GM12873 (cell line): ENCODE data around the gene ACBD7.

Experiments
- TF ChIP-seq, protein P1 (sequence below): IDR thresholded peaks from 2 replicates; pipeline ENCODE4 v1.5.1; 2012; ENCODE audit warnings: low read depth, mild to moderate bottlenecking, moderate library complexity, low read length, control low read depth; ENCODE audit not compliant: insufficient read depth; ENCODE audit errors: missing control alignments

Gene ACBD7

DNA sequence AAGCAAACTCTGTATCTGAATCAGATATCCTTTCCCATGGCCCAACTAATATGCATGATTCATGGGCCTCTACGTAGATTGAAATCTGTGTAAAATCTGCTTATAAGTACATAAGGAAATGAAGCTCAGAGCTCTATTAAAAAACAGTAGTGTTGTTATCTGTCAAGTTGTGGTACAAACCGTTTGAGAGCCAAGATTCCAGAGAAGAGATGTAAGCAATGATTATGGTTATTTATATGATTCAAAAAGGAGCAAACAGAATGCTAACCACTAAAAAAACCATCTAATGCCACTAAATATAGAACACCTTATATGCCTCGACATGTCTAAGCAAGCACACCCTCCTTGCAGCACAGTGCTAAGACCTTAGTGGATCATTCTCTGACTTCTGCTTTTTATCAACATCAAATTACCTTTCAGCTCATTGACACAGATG is 35.2 kb upstream of the ACBD7 start:
- TF ChIP-seq, protein P1, sequence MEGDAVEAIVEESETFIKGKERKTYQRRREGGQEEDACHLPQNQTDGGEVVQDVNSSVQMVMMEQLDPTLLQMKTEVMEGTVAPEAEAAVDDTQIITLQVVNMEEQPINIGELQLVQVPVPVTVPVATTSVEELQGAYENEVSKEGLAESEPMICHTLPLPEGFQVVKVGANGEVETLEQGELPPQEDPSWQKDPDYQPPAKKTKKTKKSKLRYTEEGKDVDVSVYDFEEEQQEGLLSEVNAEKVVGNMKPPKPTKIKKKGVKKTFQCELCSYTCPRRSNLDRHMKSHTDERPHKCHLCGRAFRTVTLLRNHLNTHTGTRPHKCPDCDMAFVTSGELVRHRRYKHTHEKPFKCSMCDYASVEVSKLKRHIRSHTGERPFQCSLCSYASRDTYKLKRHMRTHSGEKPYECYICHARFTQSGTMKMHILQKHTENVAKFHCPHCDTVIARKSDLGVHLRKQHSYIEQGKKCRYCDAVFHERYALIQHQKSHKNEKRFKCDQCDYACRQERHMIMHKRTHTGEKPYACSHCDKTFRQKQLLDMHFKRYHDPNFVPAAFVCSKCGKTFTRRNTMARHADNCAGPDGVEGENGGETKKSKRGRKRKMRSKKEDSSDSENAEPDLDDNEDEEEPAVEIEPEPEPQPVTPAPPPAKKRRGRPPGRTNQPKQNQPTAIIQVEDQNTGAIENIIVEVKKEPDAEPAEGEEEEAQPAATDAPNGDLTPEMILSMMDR: no peak

DNA sequence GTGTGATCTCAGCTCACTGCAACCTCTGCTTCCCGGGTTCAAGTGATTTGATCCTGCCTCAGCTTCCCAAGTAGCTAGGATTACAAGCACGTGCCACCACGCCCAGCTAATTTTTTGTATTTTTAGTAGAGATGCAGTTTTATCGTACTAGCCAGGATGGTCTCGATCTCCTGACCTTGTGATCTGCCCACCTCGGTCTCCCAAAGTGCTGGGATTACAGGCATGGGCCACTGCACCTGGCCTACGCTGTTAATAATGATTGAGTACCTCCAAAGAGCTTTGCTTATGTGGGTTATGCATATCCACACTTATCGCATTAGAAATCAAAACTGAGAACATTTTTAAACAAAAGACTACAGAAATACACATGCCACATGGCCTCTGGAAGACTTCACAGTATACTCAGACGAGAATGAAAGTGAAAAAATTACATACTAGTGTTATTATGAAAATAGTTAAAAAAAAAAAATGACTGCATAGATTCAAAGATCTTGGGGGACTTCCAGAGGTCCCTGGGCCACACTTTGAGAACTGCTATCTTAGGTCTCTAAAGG is 34.0 kb upstream of the ACBD7 start:
- TF ChIP-seq, protein P1: no peak

DNA sequence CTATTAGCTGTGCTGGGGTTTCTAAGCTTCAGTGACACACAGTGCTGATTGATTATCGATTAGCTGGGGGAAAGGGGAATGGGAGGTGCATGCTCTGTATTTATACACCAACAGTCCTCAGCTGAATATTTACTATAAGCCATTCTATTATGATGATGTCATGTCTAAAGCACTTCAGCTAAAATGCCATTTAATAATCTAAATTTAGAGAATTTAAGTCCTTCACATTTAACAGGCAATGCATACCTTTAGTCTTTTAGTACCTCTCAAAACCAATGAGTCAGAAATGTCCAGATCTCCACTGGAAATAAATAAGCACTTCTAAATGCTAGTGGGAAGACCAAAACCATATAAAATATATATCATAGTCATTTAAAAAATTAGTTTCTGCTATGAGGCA is 33.1 kb upstream of the ACBD7 start:
- TF ChIP-seq, protein P1: no peak

DNA sequence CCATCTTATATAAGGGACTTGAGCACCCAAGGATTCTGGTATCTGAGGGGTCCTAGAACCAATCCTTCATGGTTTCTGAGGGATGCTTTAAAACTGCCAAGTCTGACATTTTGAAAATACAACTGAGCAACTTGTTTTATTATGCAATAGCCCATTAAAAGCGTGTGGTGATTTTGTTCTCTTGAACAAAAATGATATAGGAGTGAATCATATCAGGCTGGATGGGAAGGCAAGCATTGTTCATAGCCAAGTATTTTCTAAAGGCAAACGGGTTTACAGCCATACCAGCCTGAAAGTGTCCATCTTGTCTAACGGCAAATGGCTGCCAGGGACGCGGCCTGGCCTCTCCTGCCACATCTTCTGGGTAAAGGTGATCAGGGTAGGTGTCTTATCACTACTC is 31.9 kb upstream of the ACBD7 start:
- TF ChIP-seq, protein P1: no peak

DNA sequence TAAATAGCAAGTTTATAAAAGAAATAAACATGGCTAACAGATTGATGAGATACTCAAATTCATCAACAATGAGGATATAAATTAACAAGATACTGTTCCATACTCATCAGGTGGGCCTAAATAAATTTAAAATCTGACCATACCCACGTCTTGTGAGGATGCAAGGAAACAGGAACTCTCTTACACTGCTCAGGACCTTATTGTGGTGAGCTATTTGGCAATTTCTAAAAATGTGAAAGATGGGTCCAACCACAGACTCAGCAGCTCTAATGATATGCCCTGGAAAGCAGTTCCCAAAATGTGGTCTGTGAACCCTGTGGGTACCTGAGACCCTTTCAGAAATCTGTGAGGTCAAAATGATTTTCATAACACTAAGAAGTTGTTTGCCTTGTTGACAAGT is 30.0 kb upstream of the ACBD7 start:
- TF ChIP-seq, protein P1: no peak

DNA sequence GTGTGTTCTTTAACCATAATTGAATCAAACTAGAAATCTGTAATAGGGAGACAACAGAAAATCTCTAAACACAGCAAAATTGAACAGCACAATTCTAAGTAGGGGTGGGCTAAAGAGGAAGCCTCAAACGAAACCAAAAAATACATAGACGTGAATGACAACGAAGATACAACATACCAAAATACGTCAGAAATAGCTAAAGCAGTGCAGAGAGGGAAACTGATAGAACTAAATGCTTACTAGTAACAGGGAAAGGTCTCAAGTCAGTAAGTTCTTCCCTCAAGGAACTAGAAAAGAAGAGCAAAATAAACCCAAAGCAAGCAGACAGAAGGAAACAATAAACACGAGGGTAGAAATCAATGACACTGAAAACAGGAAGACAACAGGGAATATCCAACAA is 27.6 kb upstream of the ACBD7 start:
- TF ChIP-seq, protein P1: no peak

DNA sequence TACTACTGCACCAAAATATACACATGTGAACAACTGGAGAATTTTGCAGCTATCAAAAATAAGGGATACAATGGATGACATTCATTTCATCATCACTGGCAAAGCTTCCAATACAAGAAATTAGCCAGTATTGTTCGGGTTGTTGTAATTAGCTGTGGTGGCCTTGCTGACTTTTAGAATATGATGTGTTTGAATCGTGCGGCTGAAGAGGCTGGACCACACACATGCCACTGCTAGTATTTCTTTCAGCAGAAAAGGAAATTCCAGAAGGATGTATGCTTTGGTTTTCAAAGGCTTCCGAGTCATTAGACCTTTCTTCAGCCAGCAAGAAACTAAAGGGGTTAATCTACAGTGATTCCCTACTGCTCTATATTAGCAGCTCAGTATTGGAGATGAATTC is 25.2 kb upstream of the ACBD7 start:
- TF ChIP-seq, protein P1: no peak
